VCaP (cell line): ENCODE measurements around the gene SMCR8.
"Not testable (repeated sequence)": the region's sequence is repeated elsewhere in the genome, so short reads cannot be mapped to it uniquely, and the experiment has no call there.

Experiments used
- H3K27ac ChIP-seq: fragments of 450-650 bp; 2 replicates; pipeline ENCODE4 v1.5.1; 2017
- TF ChIP-seq, protein P1 (sequence below): fragments of 450-650 bp; conservative IDR thresholded peaks from 2 replicates; pipeline ENCODE4 v1.5.1; 2017; ENCODE audit warnings: mild to moderate bottlenecking, moderate library complexity

Gene SMCR8

GRCh38 chr17:18326572-18326971 is 11.5 kb downstream of the SMCR8 start:
- no peak overlapping the region for H3K27ac ChIP-seq
- TF ChIP-seq, protein P1, sequence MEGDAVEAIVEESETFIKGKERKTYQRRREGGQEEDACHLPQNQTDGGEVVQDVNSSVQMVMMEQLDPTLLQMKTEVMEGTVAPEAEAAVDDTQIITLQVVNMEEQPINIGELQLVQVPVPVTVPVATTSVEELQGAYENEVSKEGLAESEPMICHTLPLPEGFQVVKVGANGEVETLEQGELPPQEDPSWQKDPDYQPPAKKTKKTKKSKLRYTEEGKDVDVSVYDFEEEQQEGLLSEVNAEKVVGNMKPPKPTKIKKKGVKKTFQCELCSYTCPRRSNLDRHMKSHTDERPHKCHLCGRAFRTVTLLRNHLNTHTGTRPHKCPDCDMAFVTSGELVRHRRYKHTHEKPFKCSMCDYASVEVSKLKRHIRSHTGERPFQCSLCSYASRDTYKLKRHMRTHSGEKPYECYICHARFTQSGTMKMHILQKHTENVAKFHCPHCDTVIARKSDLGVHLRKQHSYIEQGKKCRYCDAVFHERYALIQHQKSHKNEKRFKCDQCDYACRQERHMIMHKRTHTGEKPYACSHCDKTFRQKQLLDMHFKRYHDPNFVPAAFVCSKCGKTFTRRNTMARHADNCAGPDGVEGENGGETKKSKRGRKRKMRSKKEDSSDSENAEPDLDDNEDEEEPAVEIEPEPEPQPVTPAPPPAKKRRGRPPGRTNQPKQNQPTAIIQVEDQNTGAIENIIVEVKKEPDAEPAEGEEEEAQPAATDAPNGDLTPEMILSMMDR, result no peak

DNA sequence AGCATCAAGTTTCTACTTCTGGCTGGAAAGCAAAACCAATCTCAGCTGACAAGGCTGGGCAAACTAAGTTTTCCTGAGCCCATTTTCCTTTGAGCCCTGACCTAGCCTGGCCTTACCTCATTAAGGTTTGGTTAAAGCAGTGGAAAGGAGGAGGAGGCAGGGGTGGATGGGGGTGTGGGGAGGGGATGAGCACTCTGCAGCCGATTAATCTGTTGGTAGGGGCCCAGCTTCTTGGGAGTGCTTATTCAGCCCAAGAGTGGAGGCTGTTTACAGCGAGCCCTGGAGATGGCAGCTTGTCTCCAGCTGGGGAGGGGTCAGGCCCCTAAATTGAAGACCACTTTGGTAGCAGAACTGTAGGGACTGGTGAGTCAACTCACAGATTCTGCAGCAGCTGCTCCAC is 12.0 kb downstream of the SMCR8 start:
- H3K27ac ChIP-seq, result no peak overlapping the region
- TF ChIP-seq, protein P1, result no peak

DNA sequence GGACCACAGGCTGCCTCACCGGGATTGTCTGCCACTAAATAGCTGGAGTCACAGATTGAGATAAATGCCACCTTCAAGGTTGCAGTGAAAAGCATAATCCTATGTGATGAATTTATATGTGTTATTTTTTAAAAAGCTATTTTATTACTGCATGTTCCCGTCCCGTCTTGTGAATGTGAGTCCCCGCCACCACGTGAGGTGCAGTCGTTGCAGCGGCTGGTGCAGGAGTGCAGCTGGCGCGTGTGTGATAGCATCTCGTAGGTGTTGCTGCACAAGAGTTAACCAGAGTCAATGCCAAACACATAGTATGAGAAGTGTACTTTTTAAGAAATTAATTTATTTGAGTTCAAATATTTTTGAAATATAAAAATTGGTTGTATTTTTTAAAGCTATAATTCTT is 12.5 kb downstream of the SMCR8 start:
- TF ChIP-seq, protein P1, result no peak
- H3K27ac ChIP-seq, result no peak overlapping the region

GRCh38 chr17:18328643-18329204 is 13.6 kb downstream of the SMCR8 start:
- no peak overlapping the region for H3K27ac ChIP-seq
- TF ChIP-seq, protein P1, result no peak

- H3K27ac ChIP-seq, result no peak overlapping the region
- TF ChIP-seq, protein P1, result no peak
These were observed 16.8 kb downstream of the SMCR8 start for GRCh38 chr17:18331879-18332278.

GRCh38 chr17:18332909-18333489 is 17.9 kb downstream of the SMCR8 start:
- H3K27ac ChIP-seq, result no peak overlapping the region
- TF ChIP-seq, protein P1, result no peak

DNA sequence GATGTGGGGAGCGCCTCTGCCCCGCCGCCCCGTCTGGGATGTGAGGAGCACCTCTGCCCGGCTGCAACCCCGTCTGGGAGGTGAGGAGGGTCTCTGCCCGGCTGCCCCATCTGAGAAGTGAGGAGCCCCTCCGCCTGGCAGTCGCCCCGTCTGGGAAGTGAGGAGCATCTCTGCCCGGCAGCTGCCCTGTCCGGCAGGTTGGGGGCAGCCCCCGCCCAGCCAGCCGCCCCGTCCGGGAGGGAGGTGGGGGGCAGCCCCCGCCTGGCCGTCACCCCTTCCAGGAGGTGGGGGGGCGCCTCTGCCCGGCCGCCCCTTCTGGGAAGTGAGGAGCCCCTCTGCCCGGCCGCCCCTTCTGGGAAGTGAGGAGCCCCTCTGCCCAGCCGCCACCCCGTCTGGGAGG is 23.1 kb downstream of the SMCR8 start:
- H3K27ac ChIP-seq, result not testable (repeated sequence)

DNA sequence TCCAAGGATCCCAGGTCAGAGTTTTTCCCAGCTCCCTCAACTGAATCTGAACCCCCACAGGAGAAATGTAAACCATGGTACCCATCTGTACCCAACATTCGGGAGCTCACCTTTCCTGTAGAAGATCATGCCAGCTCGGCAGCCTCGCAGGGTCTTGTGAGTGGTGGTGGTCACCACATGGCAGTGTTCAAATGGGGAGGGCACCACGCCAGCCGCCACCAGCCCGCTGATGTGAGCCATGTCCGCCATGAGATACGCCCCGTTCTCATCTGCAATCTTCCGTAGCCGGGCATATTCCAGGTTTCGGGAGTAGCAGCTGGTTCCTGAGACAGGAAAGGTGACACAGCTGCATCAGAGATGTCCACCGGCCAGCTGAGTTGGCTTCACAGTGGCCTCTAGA is 24.8 kb downstream of the SMCR8 start:
- TF ChIP-seq, protein P1, result no peak
- no peak overlapping the region for H3K27ac ChIP-seq
